Pancreas (tissue), 10 donors: Measurements from ENCODE around the gene SPDYC. TPM values are rescaled to one million over a fixed set of nuclear protein-coding genes. Genes with fewer than 3 reads are reported as not detected.

Experiments
- ATAC-seq, 4 donors: fragments of 200-7000 bp; cut with Tn5 transposase; one replicate each; pipeline versions ENCODE4 v1.8.0 to v1.9.1; 2020; ENCODE audit warnings: mild to moderate bottlenecking in 4 of 4, moderate library complexity in 4 of 4
- DNase-seq, 6 donors: peaks; one replicate each; pipeline ENCODE4 v3.0.0-alpha.2; 2020
- FAIRE-seq: peaks from 2 replicates; lab custom pipeline; 2012; peaks lifted over from hg19 to GRCh38; lab: Jason Lieb, UNC
- H3K27ac ChIP-seq, 4 donors: fragments of 200-600 bp; sonication (generic); 1 replicate in 3 of 4; 2 replicates in 1 of 4; pipeline versions ENCODE4 v1.5.0 to v1.8.0; 2020
- H3K27me3 ChIP-seq, 4 donors: fragments of 200-600 bp; one replicate each; pipeline ENCODE4 v1.8.0; 2021
- H3K36me3 ChIP-seq, 3 donors: fragments of 200-600 bp; sonication (generic) in 1 of 3; one replicate each; pipeline versions ENCODE4 v1.5.0 to v1.8.0; 2020 to 2021
- H3K4me1 ChIP-seq, 3 donors: fragments of 200-600 bp; one replicate each; pipeline ENCODE4 v1.8.0; 2021
- H3K4me3 ChIP-seq, 4 donors: fragments of 200-600 bp; sonication (generic) in 2 of 4; one replicate each; pipeline versions ENCODE4 v1.5.0 to v1.8.0; 2020 to 2021
- H3K9me3 ChIP-seq, 4 donors: fragments of 200-600 bp; one replicate each; pipeline ENCODE4 v1.8.0; 2021
- CTCF ChIP-seq, 4 donors: fragments of 200-600 bp; sonication (generic) in 3 of 4; IDR thresholded peaks; one replicate each; pipeline versions ENCODE4 v1.5.0 to v1.8.0; 2021; ENCODE audit warnings: antibody characterized with exemption in 4 of 4
- WGBS, 2 donors: extraction: QIAGEN DNeasy Blood & Tissue Kit; methylation state at CpG; one replicate each; pipeline ENCODE4 v1.1.7; 2013; 5-methylcytosine and 5-hydroxymethylcytosine counted together
- intact Hi-C, 3 donors: fragments of 100-400 bp; cut with DNase I; formaldehyde crosslinking; loops; one replicate each; pipeline versions ENCODE4 v1.11.1 to v1.14.2; 2022
- polyA plus RNA-seq, 2 donors: library from polyadenylated mRNA; stranded (reverse); fragments of 200-250 nt; gene quantifications; one replicate each; pipeline ENCODE4 v1.2.3, GENCODE V29; 2013
- total RNA-seq, 6 donors: library from RNA; stranded (reverse); fragmentation: NEBNext Ultra II Directional in 4 of 6; extraction: Animal tissue kit (Norgen Biotek cat#: 25700) in 4 of 6; gene quantifications; one replicate each; pipeline versions ENCODE4 v1.2.1 to v1.2.4, GENCODE V29; 2021 to 2023
- donor health status: healthy with polysubstance abuse.
- donor health status: DM: no; HTN: no; CAD: no; lungs with moderate emphysema.
- donor health status: DM: no; HTN: no; CAD: no.
- donor health status: control.
- donor health status: control.
- donor health status: Bipolar disorder and iron deficiency.
- donor health status: DM: yes; HTN: yes; CAD: no.
- donor health status: DM: no; HTN: no; CAD: no.
- donor health status: DM: no; HTN: no; CAD: no.
- donor health status: DM: yes; HTN: yes; CAD: no.

The SPDYC gene
- total and polyA plus RNA-seq, 8 donors, result 0.14 TPM; not detected in 7

- intact Hi-C loops, result loop anchor here in 2 of 3 donors (5.0 kb wide), 1 partner anchor 49 kb away; the partner anchor contains the start of gene SYVN1 (in 2 of the 2)
- peaks cover 0 to 13% (median 2%) of the 10 kb centered on the region in 3 donors for H3K36me3 ChIP-seq
- peak; percentile 80 to 93 (median 86) for DNase-seq
- H3K27ac ChIP-seq, result peak within 1 kb of the TSS; percentile 87 to 96 (median 92)
- TF ChIP-seq CTCF (IDR thresholded peaks at IDR 0.05), result no peak
- H3K4me3 ChIP-seq, result peak within 1 kb of the TSS; percentile 82 to 94 (median 87)
- H3K4me1 ChIP-seq, result peaks cover 0 to 17% (median 0%) of the 10 kb centered on the region in 3 donors
- FAIRE-seq, result no peak
- no peaks in the 10 kb centered on the region for H3K9me3 ChIP-seq
- no peaks in the 10 kb centered on the region for H3K27me3 ChIP-seq
- 1 to 2% methylated on average over 29 to 39 of the region's 43 CpGs for WGBS, 2 donors
- peak; percentile 67 to 82 (median 78) for ATAC-seq
Measured at GRCh38 chr11:65181569-65182257, 11.7 kb downstream of the SPDYC start, which contains the start of gene CAPN1. TSS of gene CAPN1 (plus strand) at chr11:65181928. CDS start at chr11:65182702, 774 bp downstream.

GRCh38 chr11:65182258-65183170, 12.5 kb downstream of the SPDYC start:
- H3K36me3 ChIP-seq, result peaks cover 0 to 21% (median 9%) of the 10 kb centered on the region in 3 donors
- intact Hi-C loops, result loop anchor here in 2 of 3 donors (5.0 kb wide), 1 partner anchor 50 kb away; the partner anchor contains the start of gene SYVN1 (in 2 of the 2)
- H3K9me3 ChIP-seq, result no peaks in the 10 kb centered on the region
- peaks cover 0 to 17% (median 0%) of the 10 kb centered on the region in 3 donors for H3K4me1 ChIP-seq
- DNase-seq, result peak; percentile 56 to 83 (median 64)
- ATAC-seq, result peak; percentile 23 to 67 (median 48)
- 32 to 33% methylated on average over 23 of the region's 23 CpGs for WGBS, 2 donors
- H3K4me3 ChIP-seq, result peak overlapping the region; percentile 82 to 94 (median 87)
- FAIRE-seq, result no peak
- no peak for TF ChIP-seq CTCF (IDR thresholded peaks at IDR 0.05)
- peak overlapping the region; percentile 87 to 96 (median 92) for H3K27ac ChIP-seq
- no peaks in the 10 kb centered on the region for H3K27me3 ChIP-seq

- Histone ChIP-seq H3K27me3 (no peaks in the 10 kb centered on the region), H3K27ac (peak overlapping the region; percentile 87 to 96 (median 92)), H3K4me1 (peaks cover 0 to 17% (median 0%) of the 10 kb centered on the region in 3 donors), H3K9me3 (no peaks in the 10 kb centered on the region), H3K4me3 (peak overlapping the region in 2 of 4 donors; percentile 82 to 94), H3K36me3 (peaks cover 0 to 29% (median 11%) of the 10 kb centered on the region in 3 donors)
- no peak for TF ChIP-seq CTCF (IDR thresholded peaks at IDR 0.05)
- 60 to 61% methylated on average over 19 of the region's 19 CpGs for WGBS, 2 donors
- DNase-seq, result peak in 4 of 6 donors; percentile 67 to 72 (median 69)
- intact Hi-C loops, result loop anchor here in 2 of 3 donors (5.0 kb wide), 1 partner anchor 51 kb away; the partner anchor contains the start of gene SYVN1 (in 2 of the 2)
- peak in 3 of 4 donors; percentile 7 to 11 (median 9) for ATAC-seq
- no peak for FAIRE-seq
Measured at GRCh38 chr11:65183201-65183891, 13.3 kb downstream of the SPDYC start.

- no peak for TF ChIP-seq CTCF (IDR thresholded peaks at IDR 0.05)
- peak overlapping the region; percentile 42 to 90 (median 64) for H3K27ac ChIP-seq
- 76 to 80% methylated on average over 22 of the region's 22 CpGs for WGBS, 2 donors
- intact Hi-C loops, result loop anchor here in 2 of 3 donors (5.0 kb wide), 1 partner anchor 52 kb away; the partner anchor contains the start of gene SYVN1 (in 2 of the 2)
- H3K27me3 ChIP-seq, result no peaks in the 10 kb centered on the region
- H3K36me3 ChIP-seq, result peaks cover 0 to 37% (median 19%) of the 10 kb centered on the region in 3 donors
- DNase-seq (peak in 1 of 6 donors; percentile 65), FAIRE-seq (no peak), ATAC-seq (no peak)
- H3K4me3 ChIP-seq, result peak overlapping the region in 1 of 4 donors; percentile 1
- no peaks in the 10 kb centered on the region for H3K9me3 ChIP-seq
- peaks cover 0 to 17% (median 0%) of the 10 kb centered on the region in 3 donors for H3K4me1 ChIP-seq
Measured at GRCh38 chr11:65184146-65184545, 14.1 kb downstream of the SPDYC start.
